HEK293 (cell line): ENCODE data around the gene FBLN5.

Source experiments
- MEIS1 ChIP-seq: sonication (generic); formaldehyde crosslinking; IDR thresholded peaks from 2 replicates; pipeline ENCODE4 v1.8.1; 2022; ENCODE audit warnings: missing genetic modification reagents, mild to moderate bottlenecking, borderline replicate concordance
- ZFP69B ChIP-seq: fragments of 450-650 bp; formaldehyde crosslinking; IDR thresholded peaks from 2 replicates; pipeline ENCODE4 v1.5.1; 2016; ENCODE audit warnings: missing biosample characterization, missing genetic modification characterization
- ZNF169 ChIP-seq: fragments of 450-650 bp; formaldehyde crosslinking; IDR thresholded peaks from 2 replicates; pipeline ENCODE4 v1.5.1; 2016; ENCODE audit warnings: missing biosample characterization, missing genetic modification characterization
- ZNF561 ChIP-seq: fragments of 450-650 bp; IDR thresholded peaks from 2 replicates; pipeline ENCODE4 v1.5.1; 2018; ENCODE audit warnings: missing biosample characterization, missing genetic modification characterization, borderline replicate concordance
- ZNF701 ChIP-seq: fragments of 450-650 bp; formaldehyde crosslinking; IDR thresholded peaks from 2 replicates; pipeline ENCODE4 v1.5.1; 2016; ENCODE audit warnings: missing biosample characterization, missing genetic modification characterization
- ZNF776 ChIP-seq: fragments of 450-650 bp; formaldehyde crosslinking; IDR thresholded peaks from 2 replicates; pipeline ENCODE4 v1.5.0; 2017; ENCODE audit warnings: missing biosample characterization, missing genetic modification characterization, borderline replicate concordance
- TF ChIP-seq, protein P1 (sequence below): fragments of 450-650 bp; formaldehyde crosslinking; IDR thresholded peaks from 2 replicates; pipeline ENCODE4 v1.5.1; 2017; ENCODE audit warnings: missing biosample characterization, missing genetic modification characterization
- TF ChIP-seq, protein P2 (sequence below): fragments of 450-650 bp; formaldehyde crosslinking; IDR thresholded peaks from 2 replicates; pipeline ENCODE4 v1.5.1; 2016; ENCODE audit warnings: missing biosample characterization, missing genetic modification characterization
- TF ChIP-seq, protein P3 (sequence below): sonication (generic); formaldehyde crosslinking; IDR thresholded peaks from 2 replicates; pipeline ENCODE4 v1.8.1; 2022; ENCODE audit warnings: mild to moderate bottlenecking, moderate library complexity, missing genetic modification reagents

DNA sequence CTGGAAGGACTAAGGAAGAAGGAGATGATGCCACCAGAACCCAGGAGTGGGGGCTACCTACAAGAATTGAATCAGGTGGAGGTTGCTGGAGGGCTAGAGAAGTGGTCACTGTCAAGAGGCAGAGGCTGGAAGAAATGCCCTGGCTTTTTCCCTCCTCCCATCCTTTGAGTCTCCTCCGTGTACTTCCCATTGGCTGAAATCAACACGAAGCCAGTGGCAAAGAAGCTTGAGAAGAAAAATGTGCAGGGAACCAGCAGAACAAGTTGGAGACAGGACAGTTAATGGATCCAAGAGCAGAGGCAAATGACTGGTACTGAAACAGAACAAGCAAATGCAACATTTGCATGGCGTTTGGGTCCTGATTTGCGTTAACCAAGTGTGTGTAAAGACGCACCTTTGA, 9.1 kb upstream of the FBLN5 start:
- TF ChIP-seq, protein P1, sequence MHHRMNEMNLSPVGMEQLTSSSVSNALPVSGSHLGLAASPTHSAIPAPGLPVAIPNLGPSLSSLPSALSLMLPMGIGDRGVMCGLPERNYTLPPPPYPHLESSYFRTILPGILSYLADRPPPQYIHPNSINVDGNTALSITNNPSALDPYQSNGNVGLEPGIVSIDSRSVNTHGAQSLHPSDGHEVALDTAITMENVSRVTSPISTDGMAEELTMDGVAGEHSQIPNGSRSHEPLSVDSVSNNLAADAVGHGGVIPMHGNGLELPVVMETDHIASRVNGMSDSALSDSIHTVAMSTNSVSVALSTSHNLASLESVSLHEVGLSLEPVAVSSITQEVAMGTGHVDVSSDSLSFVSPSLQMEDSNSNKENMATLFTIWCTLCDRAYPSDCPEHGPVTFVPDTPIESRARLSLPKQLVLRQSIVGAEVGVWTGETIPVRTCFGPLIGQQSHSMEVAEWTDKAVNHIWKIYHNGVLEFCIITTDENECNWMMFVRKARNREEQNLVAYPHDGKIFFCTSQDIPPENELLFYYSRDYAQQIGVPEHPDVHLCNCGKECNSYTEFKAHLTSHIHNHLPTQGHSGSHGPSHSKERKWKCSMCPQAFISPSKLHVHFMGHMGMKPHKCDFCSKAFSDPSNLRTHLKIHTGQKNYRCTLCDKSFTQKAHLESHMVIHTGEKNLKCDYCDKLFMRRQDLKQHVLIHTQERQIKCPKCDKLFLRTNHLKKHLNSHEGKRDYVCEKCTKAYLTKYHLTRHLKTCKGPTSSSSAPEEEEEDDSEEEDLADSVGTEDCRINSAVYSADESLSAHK (tag by site-specific recombination), result no peak
- TF ChIP-seq ZNF169 (tag by site-specific recombination) (no peak), ZNF776 (tag by site-specific recombination) (no peak), ZNF561 (tag by site-specific recombination) (no peak), ZNF701 (no peak), MEIS1 (CRISPR knock-in tag) (no peak), ZFP69B (tag by site-specific recombination) (no peak)
- TF ChIP-seq, protein P2, sequence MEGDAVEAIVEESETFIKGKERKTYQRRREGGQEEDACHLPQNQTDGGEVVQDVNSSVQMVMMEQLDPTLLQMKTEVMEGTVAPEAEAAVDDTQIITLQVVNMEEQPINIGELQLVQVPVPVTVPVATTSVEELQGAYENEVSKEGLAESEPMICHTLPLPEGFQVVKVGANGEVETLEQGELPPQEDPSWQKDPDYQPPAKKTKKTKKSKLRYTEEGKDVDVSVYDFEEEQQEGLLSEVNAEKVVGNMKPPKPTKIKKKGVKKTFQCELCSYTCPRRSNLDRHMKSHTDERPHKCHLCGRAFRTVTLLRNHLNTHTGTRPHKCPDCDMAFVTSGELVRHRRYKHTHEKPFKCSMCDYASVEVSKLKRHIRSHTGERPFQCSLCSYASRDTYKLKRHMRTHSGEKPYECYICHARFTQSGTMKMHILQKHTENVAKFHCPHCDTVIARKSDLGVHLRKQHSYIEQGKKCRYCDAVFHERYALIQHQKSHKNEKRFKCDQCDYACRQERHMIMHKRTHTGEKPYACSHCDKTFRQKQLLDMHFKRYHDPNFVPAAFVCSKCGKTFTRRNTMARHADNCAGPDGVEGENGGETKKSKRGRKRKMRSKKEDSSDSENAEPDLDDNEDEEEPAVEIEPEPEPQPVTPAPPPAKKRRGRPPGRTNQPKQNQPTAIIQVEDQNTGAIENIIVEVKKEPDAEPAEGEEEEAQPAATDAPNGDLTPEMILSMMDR, result no peak
- TF ChIP-seq, protein P3, sequence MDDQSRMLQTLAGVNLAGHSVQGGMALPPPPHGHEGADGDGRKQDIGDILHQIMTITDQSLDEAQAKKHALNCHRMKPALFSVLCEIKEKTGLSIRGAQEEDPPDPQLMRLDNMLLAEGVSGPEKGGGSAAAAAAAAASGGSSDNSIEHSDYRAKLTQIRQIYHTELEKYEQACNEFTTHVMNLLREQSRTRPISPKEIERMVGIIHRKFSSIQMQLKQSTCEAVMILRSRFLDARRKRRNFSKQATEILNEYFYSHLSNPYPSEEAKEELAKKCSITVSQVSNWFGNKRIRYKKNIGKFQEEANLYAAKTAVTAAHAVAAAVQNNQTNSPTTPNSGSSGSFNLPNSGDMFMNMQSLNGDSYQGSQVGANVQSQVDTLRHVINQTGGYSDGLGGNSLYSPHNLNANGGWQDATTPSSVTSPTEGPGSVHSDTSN (CRISPR knock-in tag), result no peak
